Large intestine (tissue), 3 donors: ENCODE data around the gene SPOPL. TPM values are rescaled to one million over a fixed set of nuclear protein-coding genes. Genes with fewer than 3 reads are reported as not detected.

ENCODE experiments used
- DNase-seq, 2 donors: peaks; one replicate each; pipeline versions ENCODE4 v3.0.0 to v3.0.0-alpha.2; 2013
- H3K27ac ChIP-seq: one replicate; pipeline ENCODE4 v1.5.1; 2013; ENCODE audit warnings: low read length
- H3K27me3 ChIP-seq: 2 replicates; pipeline ENCODE4 v1.6.1; 2013; ENCODE audit warnings: low read length; ENCODE audit not compliant: control insufficient read depth, insufficient read depth
- H3K36me3 ChIP-seq: 2 replicates; pipeline ENCODE4 v1.6.1; 2013; ENCODE audit warnings: low read length; ENCODE audit not compliant: control insufficient read depth, insufficient read depth
- H3K4me1 ChIP-seq: one replicate; pipeline ENCODE4 v1.6.1; 2013; ENCODE audit warnings: low read length; ENCODE audit not compliant: control insufficient read depth, insufficient read depth
- H3K4me3 ChIP-seq: one replicate; pipeline ENCODE4 v1.5.1; 2013; ENCODE audit warnings: low read length
- H3K9me3 ChIP-seq: one replicate; pipeline ENCODE4 v1.6.1; 2013; ENCODE audit warnings: mild to moderate bottlenecking, low read depth, low read length, moderate library complexity; ENCODE audit not compliant: control insufficient read depth
- WGBS: methylation state at CpG from one replicate; pipeline ENCODE4 v1.1.5; 2013; ENCODE audit warnings: low lambda C conversion rate; ENCODE audit not compliant: insufficient coverage; 5-methylcytosine and 5-hydroxymethylcytosine counted together
- polyA plus RNA-seq: library from polyadenylated mRNA; unstranded; fragments of 120-200 nt; gene quantifications from one replicate; pipeline ENCODE4 v1.2.1, GENCODE V29; 2013

Gene SPOPL
- polyA plus RNA-seq, 1 donor = 21.7 TPM

DNA sequence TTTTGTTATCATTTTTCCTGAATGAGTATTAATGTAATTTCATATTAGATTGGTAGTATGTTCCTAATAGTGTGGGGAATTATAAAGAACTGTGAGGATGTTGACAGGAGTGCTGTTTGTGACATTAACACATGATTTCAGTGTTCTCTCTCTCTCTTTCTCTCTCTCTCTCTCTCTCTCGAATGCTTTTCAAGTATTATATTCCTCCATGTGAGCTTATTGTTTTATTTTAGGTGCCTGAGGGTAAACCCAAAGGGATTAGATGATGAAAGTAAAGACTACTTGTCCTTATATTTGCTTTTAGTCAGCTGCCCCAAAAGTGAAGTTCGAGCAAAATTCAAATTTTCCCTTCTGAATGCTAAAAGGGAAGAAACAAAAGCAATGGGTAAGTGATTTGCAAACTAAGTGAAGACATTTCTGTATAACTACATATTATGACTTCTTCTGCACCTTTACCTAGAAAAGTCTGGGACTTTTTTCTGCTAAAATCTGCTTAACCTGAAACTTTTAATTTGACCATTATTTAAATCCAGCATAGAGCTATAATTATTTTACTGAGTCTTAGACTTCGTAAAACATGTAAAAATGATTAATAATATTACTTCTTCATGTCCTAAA lies 49.2 kb downstream of the SPOPL start:
- no peak for DNase-seq
- Histone ChIP-seq H3K9me3 (peaks cover 3% of the 10 kb centered on the region), H3K36me3 (peaks cover 15% of the 10 kb centered on the region), H3K4me3 (no peak overlapping the region), H3K27me3 (no peaks in the 10 kb centered on the region), H3K27ac (no peak overlapping the region), H3K4me1 (no peaks in the 10 kb centered on the region)
- 88% methylated on average over 3 of the region's 3 CpGs for WGBS

DNA sequence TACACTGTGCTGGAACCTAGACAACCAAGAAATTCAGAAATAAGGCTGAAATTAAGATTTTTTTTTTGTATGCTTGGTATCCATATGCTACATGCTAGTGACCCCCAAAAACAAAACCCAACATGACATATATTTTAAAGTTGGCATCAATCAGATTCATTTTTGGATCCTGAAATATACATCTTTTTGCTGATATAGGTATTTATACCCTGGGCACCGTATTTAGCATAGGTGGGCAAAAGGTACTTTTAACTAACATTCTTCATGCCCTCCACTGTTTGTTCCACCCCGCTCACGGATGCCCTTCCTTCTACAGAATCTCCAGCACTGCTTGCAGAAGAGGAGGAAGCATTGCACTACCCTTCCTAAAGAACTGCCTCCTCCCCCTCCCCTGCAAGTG lies 52.6 kb downstream of the SPOPL start:
- no CpG with 5 or more reads among the region's 3 CpGs for WGBS
- H3K36me3 ChIP-seq = peaks cover 15% of the 10 kb centered on the region
- H3K27me3 ChIP-seq = no peaks in the 10 kb centered on the region
- no peak overlapping the region for H3K4me3 ChIP-seq
- no peaks in the 10 kb centered on the region for H3K4me1 ChIP-seq
- peaks cover 3% of the 10 kb centered on the region for H3K9me3 ChIP-seq
- H3K27ac ChIP-seq = no peak overlapping the region
- DNase-seq = no peak

DNA sequence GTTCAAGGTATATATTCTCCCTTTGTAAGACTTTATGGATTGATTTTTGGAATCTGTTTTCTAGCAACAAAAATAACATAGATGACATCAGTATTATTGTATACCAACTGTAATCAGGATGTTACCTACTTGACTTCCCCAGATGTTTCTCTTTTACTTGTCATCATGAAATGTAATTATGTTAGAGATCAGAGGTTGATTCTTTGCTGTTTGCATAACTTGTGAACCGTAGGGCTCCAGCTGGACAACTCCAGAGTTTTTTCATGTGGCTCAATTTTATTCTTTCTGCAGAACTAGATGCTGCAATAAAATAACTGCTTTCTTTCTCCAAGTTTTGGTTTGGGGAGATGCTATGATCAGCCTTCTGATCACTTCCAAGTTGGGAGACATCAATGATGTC lies 58.1 kb downstream of the SPOPL start:
- WGBS = 60% methylated on average over 1 of the region's 1 CpG
- no peak for DNase-seq

DNA sequence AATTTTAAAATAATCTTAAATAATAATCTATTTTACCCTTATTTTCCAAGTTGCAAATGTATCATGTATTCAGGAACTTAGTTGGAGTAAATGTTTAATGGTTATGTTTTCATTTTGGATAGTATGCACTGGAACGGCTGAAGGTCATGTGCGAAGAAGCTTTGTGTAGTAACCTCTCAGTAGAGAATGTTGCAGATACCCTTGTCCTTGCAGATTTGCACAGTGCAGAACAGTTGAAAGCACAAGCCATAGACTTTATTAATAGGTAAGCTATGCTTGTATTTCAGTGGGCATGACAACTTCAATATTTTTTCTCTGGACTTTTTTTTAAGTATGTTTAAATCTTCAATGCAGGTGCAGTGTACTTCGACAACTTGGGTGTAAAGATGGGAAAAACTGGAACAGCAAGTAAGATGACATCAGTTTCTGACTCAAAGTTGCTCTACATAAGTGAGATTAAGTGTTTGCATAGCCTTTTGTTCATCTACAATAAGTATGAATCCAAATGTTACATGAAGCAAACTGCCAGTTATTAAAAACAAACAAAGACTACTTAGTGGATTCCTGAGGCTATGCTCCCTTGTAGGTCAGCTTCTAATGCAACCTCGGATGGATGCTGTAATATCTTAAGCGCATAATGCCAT lies 63.1 kb downstream of the SPOPL start:
- Histone ChIP-seq H3K4me3 (no peak overlapping the region), H3K27me3 (no peaks in the 10 kb centered on the region), H3K9me3 (no peaks in the 10 kb centered on the region), H3K27ac (no peak overlapping the region), H3K36me3 (peaks cover 19% of the 10 kb centered on the region), H3K4me1 (no peaks in the 10 kb centered on the region)
- no CpG with 5 or more reads among the region's 5 CpGs for WGBS
- DNase-seq = no peak

More for the DNA sequence above, 58.1 kb downstream of the SPOPL start:
- Histone ChIP-seq H3K27ac (no peak overlapping the region), H3K4me3 (no peak overlapping the region), H3K4me1 (no peaks in the 10 kb centered on the region), H3K27me3 (no peaks in the 10 kb centered on the region), H3K36me3 (peaks cover 19% of the 10 kb centered on the region), H3K9me3 (peaks cover 3% of the 10 kb centered on the region)

DNA sequence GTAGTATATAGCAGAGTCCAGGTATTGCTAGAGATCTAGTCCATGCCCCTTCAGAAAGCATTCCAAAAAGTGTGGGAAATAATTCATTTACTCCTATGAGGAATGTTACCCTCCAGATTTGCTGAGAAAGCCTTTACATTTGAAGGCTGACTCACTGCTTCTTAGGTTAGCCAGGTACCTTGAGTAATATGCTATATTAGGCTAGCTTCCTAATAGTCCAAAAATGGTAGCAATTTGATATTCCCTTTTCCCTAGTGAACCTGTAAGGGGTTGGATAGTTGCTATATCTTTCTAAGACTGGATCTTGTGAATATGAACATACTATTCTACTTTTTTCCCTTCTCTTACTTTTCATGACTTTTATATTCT lies 63.6 kb downstream of the SPOPL start:
- H3K4me1 ChIP-seq = no peaks in the 10 kb centered on the region
- H3K36me3 ChIP-seq = peaks cover 21% of the 10 kb centered on the region
- no peaks in the 10 kb centered on the region for H3K27me3 ChIP-seq
- DNase-seq = no peak
- H3K27ac ChIP-seq = no peak overlapping the region
- no peak overlapping the region for H3K4me3 ChIP-seq
- no peaks in the 10 kb centered on the region for H3K9me3 ChIP-seq

DNA sequence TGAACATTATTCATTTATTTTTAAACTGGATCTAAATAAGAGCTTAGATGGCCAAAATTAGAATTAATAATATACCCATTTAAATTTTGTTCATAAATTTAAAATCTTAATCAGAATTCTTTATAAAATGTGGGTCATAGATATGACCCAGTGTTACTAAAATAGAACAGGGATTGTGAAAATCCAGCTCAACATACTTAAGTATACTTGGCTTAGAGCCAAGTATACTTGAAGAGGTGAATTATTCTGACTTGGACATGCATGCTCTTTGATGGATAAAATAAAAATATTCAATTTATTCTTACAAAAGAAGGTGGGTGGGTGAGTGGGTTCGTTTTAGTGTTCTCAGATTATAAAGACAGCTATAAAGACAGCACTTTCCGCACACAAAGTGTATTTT lies 70.7 kb downstream of the SPOPL start:
- DNase-seq = no peak
- Histone ChIP-seq H3K4me1 (no peaks in the 10 kb centered on the region), H3K27me3 (no peaks in the 10 kb centered on the region), H3K4me3 (no peak overlapping the region), H3K36me3 (peaks cover 20% of the 10 kb centered on the region), H3K9me3 (peaks cover 8% of the 10 kb centered on the region), H3K27ac (no peak overlapping the region)
- 100% methylated on average over 1 of the region's 2 CpGs for WGBS

DNA sequence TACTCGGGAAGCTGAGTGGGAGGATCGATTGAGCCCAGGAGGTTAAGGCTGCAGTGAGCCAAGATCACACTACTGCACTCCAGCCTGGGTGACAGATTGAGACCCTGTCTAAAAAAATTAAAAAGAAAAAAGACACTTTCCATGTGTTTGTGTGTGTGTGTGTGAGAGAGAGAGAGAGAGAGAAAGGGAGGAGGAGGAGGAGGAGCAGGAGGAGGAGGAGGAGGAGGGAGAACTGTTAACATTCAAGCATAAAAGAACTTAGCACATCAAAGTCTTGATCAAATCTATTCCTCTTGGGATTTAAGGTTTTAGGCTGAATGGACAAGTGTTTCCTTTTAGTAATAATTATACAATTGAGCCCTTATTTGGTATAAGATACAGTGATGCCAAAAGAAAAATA lies 75.5 kb downstream of the SPOPL start:
- Histone ChIP-seq H3K9me3 (peaks cover 18% of the 10 kb centered on the region), H3K4me1 (no peaks in the 10 kb centered on the region), H3K4me3 (no peak overlapping the region), H3K27me3 (no peaks in the 10 kb centered on the region), H3K36me3 (peaks cover 7% of the 10 kb centered on the region), H3K27ac (no peak overlapping the region)
- DNase-seq = no peak
- no CpG with 5 or more reads among the region's 2 CpGs for WGBS

DNA sequence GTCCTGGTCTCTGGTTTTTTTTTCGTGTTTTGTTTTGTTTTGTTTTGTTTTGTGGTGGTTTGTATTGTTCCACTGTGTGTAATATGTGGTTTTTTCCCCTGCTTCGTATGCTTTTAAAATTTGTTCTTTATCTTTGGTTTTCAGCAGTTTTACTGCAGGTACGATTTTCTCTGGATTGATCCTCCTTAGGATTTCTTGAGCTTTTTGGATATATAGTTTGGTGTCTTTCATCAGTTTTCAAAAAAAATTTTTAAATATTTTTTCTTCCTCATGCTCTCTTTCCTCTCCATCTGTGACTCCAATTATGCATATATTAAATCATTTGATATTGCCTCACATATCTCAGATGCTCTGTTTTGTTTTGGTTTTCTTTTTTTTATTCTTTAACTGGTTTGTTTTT lies 78.0 kb downstream of the SPOPL start:
- Histone ChIP-seq H3K9me3 (peaks cover 18% of the 10 kb centered on the region), H3K27ac (no peak overlapping the region), H3K4me3 (no peak overlapping the region), H3K4me1 (no peaks in the 10 kb centered on the region), H3K27me3 (no peaks in the 10 kb centered on the region), H3K36me3 (peaks cover 6% of the 10 kb centered on the region)
- 92% methylated on average over 2 of the region's 3 CpGs for WGBS
- no peak for DNase-seq

DNA sequence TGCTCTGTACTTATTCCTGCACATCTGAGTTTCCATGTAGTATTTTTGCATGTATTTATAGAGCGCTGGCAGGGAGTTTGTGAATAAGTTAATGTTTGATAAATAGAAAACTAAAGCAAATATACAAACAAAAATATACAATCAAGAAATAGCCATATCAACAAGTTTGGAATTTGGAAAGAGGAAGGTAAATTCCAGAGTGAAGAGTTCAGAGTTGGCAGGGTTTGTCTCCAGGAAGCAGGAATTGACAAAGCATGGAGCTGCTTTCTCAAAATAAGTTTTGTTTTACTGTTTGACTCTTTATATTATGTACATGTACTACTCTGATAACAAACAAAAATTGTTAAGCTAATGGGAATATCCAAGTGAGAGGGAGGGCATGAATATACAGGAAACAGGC lies 80.3 kb downstream of the SPOPL start:
- no peak overlapping the region for H3K27ac ChIP-seq
- H3K9me3 ChIP-seq = peaks cover 14% of the 10 kb centered on the region
- H3K4me1 ChIP-seq = no peaks in the 10 kb centered on the region
- 60% methylated on average over 1 of the region's 1 CpG for WGBS
- H3K36me3 ChIP-seq = peaks cover 4% of the 10 kb centered on the region
- H3K27me3 ChIP-seq = no peaks in the 10 kb centered on the region
- no peak overlapping the region for H3K4me3 ChIP-seq
- no peak for DNase-seq

DNA sequence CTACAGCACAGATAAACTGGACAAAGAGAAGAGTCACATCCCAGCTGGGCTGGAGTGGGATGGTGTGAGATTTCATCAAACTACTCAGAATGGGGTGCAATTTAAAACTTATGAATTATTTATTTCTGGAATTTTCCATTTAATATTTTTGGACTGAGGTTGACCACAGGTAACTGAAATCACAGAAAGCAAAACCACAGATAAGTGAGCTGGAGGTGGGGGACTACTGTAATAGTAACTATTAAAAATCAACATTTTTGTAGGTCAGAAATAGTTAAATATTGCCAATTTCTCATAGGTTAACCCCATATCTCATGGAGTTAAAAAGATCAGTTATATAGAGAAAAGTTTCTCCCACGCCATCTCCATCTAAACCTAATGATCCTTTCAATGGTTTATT lies 88.1 kb downstream of the SPOPL start:
- DNase-seq = no peak
- H3K27me3 ChIP-seq = no peaks in the 10 kb centered on the region
- 100% methylated on average over 1 of the region's 1 CpG for WGBS
- no peak overlapping the region for H3K27ac ChIP-seq
- H3K36me3 ChIP-seq = no peaks in the 10 kb centered on the region
- H3K4me3 ChIP-seq = no peak overlapping the region
- H3K4me1 ChIP-seq = no peaks in the 10 kb centered on the region
- H3K9me3 ChIP-seq = no peaks in the 10 kb centered on the region

DNA sequence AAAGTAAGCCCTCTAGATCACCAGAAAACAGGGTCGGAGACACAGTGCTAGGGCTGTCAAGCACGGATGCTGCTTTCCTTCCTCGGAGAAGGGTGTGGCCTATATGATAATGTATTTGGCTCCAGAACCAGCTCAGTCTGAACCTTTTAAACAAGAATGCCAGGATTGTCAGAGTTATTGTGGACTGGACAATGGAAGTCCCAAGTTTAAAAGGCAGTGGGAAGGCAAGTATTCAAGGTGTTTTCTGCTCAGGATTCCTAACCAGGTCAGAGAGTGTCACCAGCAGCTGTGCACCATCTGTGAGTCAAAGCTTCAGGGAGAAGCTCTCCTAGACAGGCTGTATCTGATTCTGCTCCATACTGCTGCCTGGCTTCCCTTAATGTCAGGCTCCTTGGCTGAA lies 94.8 kb downstream of the SPOPL start:
- Histone ChIP-seq H3K4me1 (no peaks in the 10 kb centered on the region), H3K9me3 (no peaks in the 10 kb centered on the region), H3K36me3 (no peaks in the 10 kb centered on the region), H3K27ac (no peak overlapping the region), H3K4me3 (no peak overlapping the region), H3K27me3 (no peaks in the 10 kb centered on the region)
- WGBS = no CpG with 5 or more reads among the region's 3 CpGs
- no peak for DNase-seq
